Mesothelial cell of epicardium (in vitro differentiated cells): ENCODE measurements around the gene DNAH8. TPM values are rescaled to one million over a fixed set of nuclear protein-coding genes. Genes with fewer than 3 reads are reported as not detected.

Experiments used
- DNase-seq, 2 experiments: peaks; one replicate each; pipeline ENCODE4 v3.0.0; 2021; ENCODE audit warnings: low spot score in 2 of 2; ENCODE audit not compliant: unreplicated experiment in 2 of 2
- H3K27ac Mint-ChIP-seq: 2 replicates; pipeline ENCODE4 v1.8.0; 2021; ENCODE audit warnings: mixed read lengths
- H3K27me3 Mint-ChIP-seq: 2 replicates; pipeline ENCODE4 v1.8.0; 2021; ENCODE audit warnings: low read depth, mixed read lengths
- H3K36me3 Mint-ChIP-seq: 2 replicates; pipeline ENCODE4 v1.8.0; 2021; ENCODE audit warnings: mixed read lengths
- H3K4me1 Mint-ChIP-seq: 2 replicates; pipeline ENCODE4 v1.8.0; 2021; ENCODE audit warnings: mixed read lengths
- H3K4me3 Mint-ChIP-seq: 2 replicates; pipeline ENCODE4 v1.8.0; 2021; ENCODE audit warnings: mild to moderate bottlenecking, moderate library complexity, mixed read lengths
- H3K9me3 Mint-ChIP-seq: 2 replicates; pipeline ENCODE4 v1.8.0; 2021; ENCODE audit warnings: mixed read lengths
- CTCF ChIP-seq: fragments of 200-600 bp; sonication (generic); IDR thresholded peaks from one replicate; pipeline ENCODE4 v1.5.0; 2021; ENCODE audit warnings: antibody characterized with exemption; ENCODE audit not compliant: unreplicated experiment
- total RNA-seq: library from RNA; stranded (reverse); gene quantifications from 3 replicates; pipeline ENCODE4 v1.2.1, GENCODE V29; 2021

Gene DNAH8
- total RNA-seq, 1 donor from 2014 or later, result 0.25 TPM

- no peaks in the 10 kb centered on the region for H3K9me3 Mint-ChIP-seq
- DNase-seq, result no peak
- H3K4me3 Mint-ChIP-seq, result no peak overlapping the region
- H3K4me1 Mint-ChIP-seq, result peaks cover 11% of the 10 kb centered on the region
- H3K27me3 Mint-ChIP-seq, result peaks cover 82% of the 10 kb centered on the region
- no peak overlapping the region for H3K27ac Mint-ChIP-seq
- H3K36me3 Mint-ChIP-seq, result no peaks in the 10 kb centered on the region
- TF ChIP-seq CTCF, result peak; percentile 53
Measured at GRCh38 chr6:38973178-38974057, 258.3 kb downstream of the DNAH8 start.

- Mint-ChIP-seq H3K27me3 (peaks cover 83% of the 10 kb centered on the region), H3K4me3 (no peak overlapping the region), H3K9me3 (no peaks in the 10 kb centered on the region), H3K4me1 (peaks cover 13% of the 10 kb centered on the region), H3K36me3 (no peaks in the 10 kb centered on the region), H3K27ac (peak overlapping the region; percentile 84)
- TF ChIP-seq CTCF, result no peak
- DNase-seq, result no peak
Measured at GRCh38 chr6:38974389-38975151, 259.5 kb downstream of the DNAH8 start.

DNA sequence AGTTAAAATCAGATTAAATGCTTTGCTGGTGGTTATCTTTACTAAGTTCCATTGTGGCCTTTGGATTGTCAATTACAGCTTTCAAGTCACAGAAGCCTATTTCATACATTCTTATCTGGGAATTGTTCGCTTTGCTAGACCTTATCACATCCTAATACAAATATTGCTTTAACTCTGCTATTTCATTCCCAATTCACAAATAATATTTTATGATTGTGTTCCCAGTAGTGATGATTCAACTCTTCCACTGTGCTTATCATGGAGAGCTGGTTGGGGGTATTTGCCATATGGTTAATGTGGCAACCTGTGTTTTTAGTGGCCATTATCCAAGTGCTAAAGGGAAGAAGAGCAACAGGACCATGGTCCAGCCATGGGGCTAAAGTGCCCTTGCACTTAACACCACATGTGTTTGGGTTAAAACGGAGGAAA is 260.5 kb downstream of the DNAH8 start:
- no peak for DNase-seq
- H3K27ac Mint-ChIP-seq, result no peak overlapping the region

DNA sequence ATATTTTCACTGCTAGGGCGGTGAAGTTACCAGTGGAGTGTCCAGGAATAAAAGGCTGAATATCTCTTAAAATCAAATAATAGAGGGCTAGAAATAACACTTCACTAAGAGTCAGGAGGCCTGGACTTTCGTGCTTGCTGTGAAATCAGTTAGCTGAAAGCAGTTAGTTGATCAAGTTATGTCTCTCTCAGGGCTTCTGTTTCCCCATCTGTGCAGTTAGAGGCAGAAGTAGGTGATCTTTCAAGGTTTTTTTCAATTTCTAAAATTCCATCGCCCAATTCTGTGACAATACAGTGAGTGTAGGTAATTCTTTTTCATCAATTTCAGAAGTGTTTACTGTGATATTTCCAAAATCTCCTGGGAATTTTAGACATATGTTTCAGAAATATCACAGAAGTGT is 260.9 kb downstream of the DNAH8 start:
- TF ChIP-seq CTCF, result no peak
- H3K36me3 Mint-ChIP-seq, result no peaks in the 10 kb centered on the region
- H3K27ac Mint-ChIP-seq, result no peak overlapping the region

More for the DNA sequence above, 260.5 kb downstream of the DNAH8 start:
- H3K4me3 Mint-ChIP-seq, result no peak overlapping the region
- TF ChIP-seq CTCF, result no peak
- H3K9me3 Mint-ChIP-seq, result no peaks in the 10 kb centered on the region
- peaks cover 13% of the 10 kb centered on the region for H3K4me1 Mint-ChIP-seq
- H3K36me3 Mint-ChIP-seq, result no peaks in the 10 kb centered on the region
- H3K27me3 Mint-ChIP-seq, result peaks cover 81% of the 10 kb centered on the region

DNA sequence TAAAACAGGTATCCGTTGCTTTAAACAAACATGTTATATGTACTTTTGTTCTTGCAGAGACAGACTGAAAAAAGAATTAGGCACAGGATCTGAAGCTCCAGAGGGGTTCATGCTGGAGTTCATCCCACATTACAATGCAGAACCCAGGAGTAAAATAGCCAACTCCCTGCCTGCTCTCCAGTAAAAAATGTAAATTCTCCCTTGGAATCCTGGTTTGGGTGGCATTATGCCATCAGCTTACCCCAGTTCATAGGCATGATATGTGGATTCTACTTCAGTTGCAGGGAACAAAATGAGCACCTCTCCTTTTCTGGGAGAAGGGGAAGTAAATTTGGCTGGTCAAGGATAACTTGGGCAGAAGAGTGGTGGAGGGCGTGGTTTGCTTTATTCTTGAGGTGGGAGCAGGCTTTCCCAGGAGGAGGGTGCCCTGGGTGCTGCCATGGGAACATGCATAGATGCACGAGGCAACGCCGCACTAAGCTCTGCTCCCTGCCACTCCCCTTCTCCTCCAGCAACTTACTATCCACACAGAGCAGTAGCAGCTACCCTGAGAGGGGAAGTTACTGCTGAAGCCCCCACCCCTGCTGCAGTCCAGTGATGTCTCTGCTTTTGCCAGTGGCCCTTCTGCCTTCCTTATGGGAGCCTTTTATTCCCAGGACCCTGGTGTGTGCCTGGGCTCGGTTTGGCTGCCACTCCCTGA is 261.8 kb downstream of the DNAH8 start:
- Mint-ChIP-seq H3K9me3 (no peaks in the 10 kb centered on the region), H3K4me3 (no peak overlapping the region), H3K27ac (no peak overlapping the region), H3K36me3 (no peaks in the 10 kb centered on the region), H3K27me3 (peaks cover 80% of the 10 kb centered on the region), H3K4me1 (peaks cover 13% of the 10 kb centered on the region)
- no peak for TF ChIP-seq CTCF
- no peak for DNase-seq

More for the DNA sequence above, 260.9 kb downstream of the DNAH8 start:
- Mint-ChIP-seq H3K4me1 (peaks cover 13% of the 10 kb centered on the region), H3K9me3 (no peaks in the 10 kb centered on the region), H3K27me3 (peaks cover 80% of the 10 kb centered on the region), H3K4me3 (no peak overlapping the region)
- no peak for DNase-seq
